Calu3 (cell line): ENCODE measurements around the gene RCAN1. TPM values are rescaled to one million over a fixed set of nuclear protein-coding genes. Genes with fewer than 3 reads are reported as not detected.

Experiments
- BruUV-seq: library from RNA; stranded (reverse); fragments of 400-500 nt; replicated peaks from 2 replicates; lab custom pipeline; 2021; lab: Mats Ljungman, UMichigan
- CTCF ChIA-PET: fragments of 300-600 bp; sonication (Branson Sonifier 250); formaldehyde crosslinking; loops from one replicate; lab custom pipeline; 2022; ENCODE audit warnings: antibody characterized with exemption; lab: Charles Lee
- DNase-seq: peaks from one replicate; pipeline ENCODE4 v3.0.0; 2022
- H3K27ac Mint-ChIP-seq: one replicate; pipeline ENCODE4 v1.8.0; 2022; ENCODE audit warnings: mixed read lengths; ENCODE audit not compliant: unreplicated experiment
- H3K27me3 Mint-ChIP-seq: one replicate; pipeline ENCODE4 v1.8.0; 2022; ENCODE audit warnings: mixed read lengths; ENCODE audit not compliant: unreplicated experiment
- H3K36me3 Mint-ChIP-seq: one replicate; pipeline ENCODE4 v1.8.0; 2022; ENCODE audit warnings: mild to moderate bottlenecking, moderate library complexity, mixed read lengths; ENCODE audit not compliant: insufficient read depth, unreplicated experiment
- H3K4me1 Mint-ChIP-seq: one replicate; pipeline ENCODE4 v1.8.0; 2022; ENCODE audit warnings: mild to moderate bottlenecking, low read depth, mixed read lengths; ENCODE audit not compliant: unreplicated experiment
- H3K4me3 Mint-ChIP-seq: one replicate; pipeline ENCODE4 v1.8.0; 2022; ENCODE audit warnings: mild to moderate bottlenecking, low read depth, moderate library complexity, mixed read lengths; ENCODE audit not compliant: unreplicated experiment
- H3K9me3 Mint-ChIP-seq: one replicate; pipeline ENCODE4 v1.8.0; 2022; ENCODE audit warnings: low read depth, mixed read lengths; ENCODE audit not compliant: unreplicated experiment
- intact Hi-C: fragments of 100-400 bp; cut with micrococcal nuclease; formaldehyde crosslinking; loops from one replicate; pipeline ENCODE4 v1.10.0; 2022; ENCODE audit not compliant: unreplicated experiment
- total RNA-seq: library from RNA; stranded (reverse); gene quantifications from 2 replicates; pipeline ENCODE4 v1.2.3, GENCODE V29; 2022
- TF ChIP-seq, protein P1 (sequence below): fragments of 200-600 bp; IDR thresholded peaks from one replicate; pipeline ENCODE4 v1.8.0; 2022; ENCODE audit warnings: antibody characterized with exemption; ENCODE audit not compliant: unreplicated experiment

RCAN1 gene
- total RNA-seq, 1 experiment from 2014 or later: 25.4 TPM

DNA sequence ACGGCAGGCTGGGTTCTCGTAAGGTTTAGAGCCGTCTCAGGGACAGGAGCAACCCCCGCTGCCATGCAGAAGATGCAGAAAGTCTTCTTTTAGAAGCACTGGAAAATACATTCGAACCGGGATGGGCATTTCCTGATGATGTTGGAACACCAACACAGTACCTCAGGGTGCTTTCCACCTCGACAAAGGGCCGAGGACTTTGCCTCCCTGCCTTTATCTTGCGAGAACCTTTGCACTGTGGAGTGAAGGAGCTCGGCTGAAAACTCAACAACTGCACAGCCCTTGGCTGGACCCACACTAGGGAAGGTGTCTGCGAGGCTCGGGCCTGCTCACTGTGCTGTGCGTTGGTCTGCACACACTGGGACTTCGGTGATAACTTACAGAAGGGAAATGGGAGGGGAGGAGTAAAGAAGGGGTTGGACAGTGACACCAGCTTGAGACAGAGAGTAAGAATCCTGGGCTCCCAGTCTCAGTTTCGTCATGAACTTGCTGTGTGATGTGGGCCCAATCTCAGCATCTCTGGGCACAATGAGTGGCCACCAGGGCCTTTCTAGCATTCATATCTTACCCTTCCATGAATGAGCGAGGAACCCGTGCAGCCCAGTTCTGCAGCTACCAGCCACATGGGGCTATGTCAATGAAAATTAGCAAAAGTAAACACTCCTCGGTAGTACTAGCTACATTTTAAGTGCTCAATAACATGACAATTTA is 18.2 kb downstream of the RCAN1 start:
- H3K27ac Mint-ChIP-seq: no peak overlapping the region
- CTCF ChIA-PET: no interaction called here
- no peaks in the 10 kb centered on the region for H3K27me3 Mint-ChIP-seq
- intact Hi-C loops: no loop called here
- H3K9me3 Mint-ChIP-seq: no peaks in the 10 kb centered on the region
- no peak overlapping the region for H3K4me3 Mint-ChIP-seq
- no peaks in the 10 kb centered on the region for H3K36me3 Mint-ChIP-seq
- H3K4me1 Mint-ChIP-seq: peaks cover 21% of the 10 kb centered on the region
- no TSS peak for BruUV-seq
- TF ChIP-seq, protein P1, sequence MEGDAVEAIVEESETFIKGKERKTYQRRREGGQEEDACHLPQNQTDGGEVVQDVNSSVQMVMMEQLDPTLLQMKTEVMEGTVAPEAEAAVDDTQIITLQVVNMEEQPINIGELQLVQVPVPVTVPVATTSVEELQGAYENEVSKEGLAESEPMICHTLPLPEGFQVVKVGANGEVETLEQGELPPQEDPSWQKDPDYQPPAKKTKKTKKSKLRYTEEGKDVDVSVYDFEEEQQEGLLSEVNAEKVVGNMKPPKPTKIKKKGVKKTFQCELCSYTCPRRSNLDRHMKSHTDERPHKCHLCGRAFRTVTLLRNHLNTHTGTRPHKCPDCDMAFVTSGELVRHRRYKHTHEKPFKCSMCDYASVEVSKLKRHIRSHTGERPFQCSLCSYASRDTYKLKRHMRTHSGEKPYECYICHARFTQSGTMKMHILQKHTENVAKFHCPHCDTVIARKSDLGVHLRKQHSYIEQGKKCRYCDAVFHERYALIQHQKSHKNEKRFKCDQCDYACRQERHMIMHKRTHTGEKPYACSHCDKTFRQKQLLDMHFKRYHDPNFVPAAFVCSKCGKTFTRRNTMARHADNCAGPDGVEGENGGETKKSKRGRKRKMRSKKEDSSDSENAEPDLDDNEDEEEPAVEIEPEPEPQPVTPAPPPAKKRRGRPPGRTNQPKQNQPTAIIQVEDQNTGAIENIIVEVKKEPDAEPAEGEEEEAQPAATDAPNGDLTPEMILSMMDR: no peak
- DNase-seq: no peak

DNA sequence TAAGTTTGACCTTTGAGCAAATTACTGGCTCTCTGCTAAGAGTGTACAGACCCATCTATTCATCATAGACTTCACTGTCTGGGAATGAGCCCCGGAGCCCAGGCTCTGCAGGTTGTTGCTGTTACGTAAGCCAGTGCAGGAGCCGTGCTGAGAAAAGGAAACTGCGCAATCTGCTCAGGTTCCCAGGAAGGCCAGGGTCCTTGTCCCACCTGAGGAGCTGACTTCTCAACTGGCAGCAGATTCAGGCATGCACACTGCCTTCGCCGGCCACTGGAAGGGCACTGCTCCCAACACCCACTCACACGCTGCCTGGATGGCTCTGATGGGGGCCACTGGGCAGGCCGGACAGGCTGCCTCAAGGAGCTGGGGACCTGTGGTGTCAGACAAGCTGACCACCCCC is 19.5 kb downstream of the RCAN1 start:
- Mint-ChIP-seq H3K4me3 (no peak overlapping the region), H3K9me3 (no peaks in the 10 kb centered on the region), H3K4me1 (peaks cover 21% of the 10 kb centered on the region), H3K36me3 (no peaks in the 10 kb centered on the region), H3K27me3 (no peaks in the 10 kb centered on the region), H3K27ac (no peak overlapping the region)
- intact Hi-C loops: no loop called here
- DNase-seq: no peak
- CTCF ChIA-PET: interaction anchor here (0.6 kb wide), 1 partner anchor 250 kb away, joined by 4 read pairs; no protein-coding TSS in a partner anchor
- TF ChIP-seq, protein P1: no peak
- no TSS peak for BruUV-seq

DNA sequence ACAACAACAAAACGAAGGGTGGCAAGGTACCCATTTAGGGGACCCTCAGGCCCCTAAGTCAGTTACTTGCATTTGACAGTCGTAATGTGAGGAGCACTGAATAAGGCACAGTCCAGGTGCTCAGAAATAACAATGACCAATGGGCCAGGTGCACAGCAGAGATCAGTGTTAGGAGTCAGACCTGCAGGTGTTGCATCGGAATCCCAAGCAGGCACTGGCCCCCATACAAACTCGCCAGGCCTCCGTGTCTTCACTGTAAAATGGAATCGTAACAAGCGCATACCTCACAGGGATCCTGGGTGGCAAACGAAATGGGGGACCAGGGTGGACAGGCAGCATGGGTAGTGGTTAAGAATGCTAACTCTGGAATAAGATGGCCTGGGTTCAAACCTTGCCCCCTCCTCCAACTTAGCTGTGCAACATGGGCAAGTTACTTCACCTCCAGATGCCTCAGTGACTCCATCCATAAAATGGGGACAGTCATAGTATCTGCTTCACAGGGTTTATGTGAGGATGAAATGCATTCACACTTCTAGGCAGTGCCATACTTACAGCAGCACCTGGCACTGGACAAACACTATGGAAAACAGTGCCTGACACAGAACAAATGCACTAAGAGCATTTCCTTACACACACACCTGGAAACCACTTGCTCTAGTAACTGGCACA is 20.2 kb downstream of the RCAN1 start:
- Mint-ChIP-seq H3K27me3 (no peaks in the 10 kb centered on the region), H3K4me3 (no peak overlapping the region), H3K9me3 (no peaks in the 10 kb centered on the region), H3K27ac (no peak overlapping the region), H3K4me1 (peaks cover 15% of the 10 kb centered on the region), H3K36me3 (no peaks in the 10 kb centered on the region)
- DNase-seq: no peak
- BruUV-seq: no TSS peak
- TF ChIP-seq, protein P1: no peak
- intact Hi-C loops: no loop called here
- CTCF ChIA-PET: no interaction called here

DNA sequence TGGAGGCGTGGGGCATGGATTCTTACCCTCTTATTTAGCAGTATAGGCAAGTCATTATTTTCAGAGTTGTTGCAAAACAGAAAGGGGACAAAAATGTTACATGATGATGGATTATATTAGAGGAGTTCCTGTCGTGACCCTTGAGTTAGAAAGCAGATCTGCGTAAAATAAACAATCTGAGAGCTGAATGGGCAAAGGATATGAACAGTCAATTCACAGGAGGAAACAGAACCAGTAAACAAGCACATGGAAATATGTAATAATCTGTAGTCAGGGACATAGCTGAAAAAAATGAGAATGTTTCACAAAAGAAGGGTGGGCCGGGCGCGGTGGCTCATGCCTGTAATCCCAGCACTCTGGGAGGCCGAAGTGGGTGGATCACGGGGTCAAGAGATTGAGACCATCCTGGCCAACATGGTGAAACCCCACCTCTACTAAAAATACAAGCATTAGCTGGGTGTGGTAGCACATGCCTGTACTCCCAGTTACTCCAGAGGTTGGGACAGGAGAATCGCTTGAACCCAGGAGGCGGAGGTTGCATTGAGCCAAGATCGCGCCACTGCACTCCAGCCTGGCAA is 20.9 kb downstream of the RCAN1 start:
- Mint-ChIP-seq H3K36me3 (no peaks in the 10 kb centered on the region), H3K4me1 (peaks cover 11% of the 10 kb centered on the region), H3K4me3 (no peak overlapping the region), H3K27me3 (no peaks in the 10 kb centered on the region), H3K27ac (no peak overlapping the region), H3K9me3 (no peaks in the 10 kb centered on the region)
- CTCF ChIA-PET: no interaction called here
- DNase-seq: no peak
- no TSS peak for BruUV-seq
- intact Hi-C loops: no loop called here
- TF ChIP-seq, protein P1: no peak
